ENCODE data around the gene FHOD3. TPM values are rescaled to one million over a fixed set of nuclear protein-coding genes. Genes with fewer than 3 reads are reported as not detected.

FHOD3 gene
- total RNA-seq, 1 donor from 2014 or later = 16.3 TPM

DNA sequence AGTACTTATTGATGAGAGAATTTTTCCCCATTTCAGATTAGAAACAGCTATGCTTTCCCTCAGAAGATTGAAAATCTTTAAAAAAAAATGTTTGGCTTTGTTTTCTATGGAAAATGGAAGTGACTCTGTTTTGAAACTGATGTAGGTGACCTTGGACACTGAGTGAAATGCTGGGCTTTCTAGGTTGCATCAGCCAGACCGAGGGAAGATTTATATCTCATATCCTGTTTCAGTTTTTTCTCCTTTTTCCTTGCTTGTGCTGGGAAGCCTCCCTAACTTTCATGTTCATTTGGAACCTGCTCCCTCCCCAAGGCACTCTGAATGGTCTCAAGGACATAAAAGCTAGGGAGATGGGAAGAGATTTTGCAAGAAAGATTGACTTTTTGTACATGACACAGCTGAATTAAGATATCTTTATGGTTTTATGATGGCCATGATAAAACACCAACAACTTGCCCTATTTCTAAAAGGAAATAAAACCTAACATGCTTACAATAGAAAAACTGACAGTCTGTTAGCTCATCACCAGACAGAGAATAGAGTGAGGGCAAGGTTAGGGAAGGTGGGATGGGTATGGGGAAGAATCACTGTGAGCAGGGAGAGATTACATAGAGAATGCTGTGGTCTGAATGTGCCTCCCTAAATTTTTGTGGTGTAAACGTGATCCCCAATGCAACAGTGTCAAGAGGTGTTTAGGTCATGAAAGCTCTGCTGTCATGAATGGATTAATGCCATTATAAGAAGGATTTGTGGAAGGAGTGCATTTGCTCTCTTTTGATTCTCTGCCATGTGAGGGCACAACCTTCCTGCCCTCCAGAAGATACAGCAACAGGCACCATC is 281.6 kb downstream of the FHOD3 start:
- DNase-seq (ENCODE audit: low spot score in 2 of 2, unreplicated experiment in 2 of 2) = no peak
- Mint-ChIP-seq H3K36me3 (peaks cover 6% of the 10 kb centered on the region), H3K4me1 (peaks cover 17% of the 10 kb centered on the region), H3K9me3 (peaks cover 6% of the 10 kb centered on the region), H3K27me3 (ENCODE audit: low read depth) (no peaks in the 10 kb centered on the region), H3K27ac (no peak overlapping the region), H3K4me3 (no peak overlapping the region)
- TF ChIP-seq CTCF (IDR thresholded peaks at IDR 0.05; ENCODE audit: unreplicated experiment) = no peak

- H3K27ac Mint-ChIP-seq = no peak overlapping the region
- peaks cover 6% of the 10 kb centered on the region for H3K36me3 Mint-ChIP-seq
- no peak for DNase-seq (ENCODE audit: low spot score in 2 of 2, unreplicated experiment in 2 of 2)
- peaks cover 17% of the 10 kb centered on the region for H3K4me1 Mint-ChIP-seq
- peaks cover 6% of the 10 kb centered on the region for H3K9me3 Mint-ChIP-seq
- H3K27me3 Mint-ChIP-seq (ENCODE audit: low read depth) = no peaks in the 10 kb centered on the region
- no peak overlapping the region for H3K4me3 Mint-ChIP-seq
- no peak for TF ChIP-seq CTCF (IDR thresholded peaks at IDR 0.05; ENCODE audit: unreplicated experiment)
These were observed 282.8 kb downstream of the FHOD3 start for GRCh38 chr18:36580266-36580665.

- H3K36me3 Mint-ChIP-seq = peaks cover 6% of the 10 kb centered on the region
- no peak overlapping the region for H3K27ac Mint-ChIP-seq
These were observed 283.6 kb downstream of the FHOD3 start for GRCh38 chr18:36580874-36581750.

DNA sequence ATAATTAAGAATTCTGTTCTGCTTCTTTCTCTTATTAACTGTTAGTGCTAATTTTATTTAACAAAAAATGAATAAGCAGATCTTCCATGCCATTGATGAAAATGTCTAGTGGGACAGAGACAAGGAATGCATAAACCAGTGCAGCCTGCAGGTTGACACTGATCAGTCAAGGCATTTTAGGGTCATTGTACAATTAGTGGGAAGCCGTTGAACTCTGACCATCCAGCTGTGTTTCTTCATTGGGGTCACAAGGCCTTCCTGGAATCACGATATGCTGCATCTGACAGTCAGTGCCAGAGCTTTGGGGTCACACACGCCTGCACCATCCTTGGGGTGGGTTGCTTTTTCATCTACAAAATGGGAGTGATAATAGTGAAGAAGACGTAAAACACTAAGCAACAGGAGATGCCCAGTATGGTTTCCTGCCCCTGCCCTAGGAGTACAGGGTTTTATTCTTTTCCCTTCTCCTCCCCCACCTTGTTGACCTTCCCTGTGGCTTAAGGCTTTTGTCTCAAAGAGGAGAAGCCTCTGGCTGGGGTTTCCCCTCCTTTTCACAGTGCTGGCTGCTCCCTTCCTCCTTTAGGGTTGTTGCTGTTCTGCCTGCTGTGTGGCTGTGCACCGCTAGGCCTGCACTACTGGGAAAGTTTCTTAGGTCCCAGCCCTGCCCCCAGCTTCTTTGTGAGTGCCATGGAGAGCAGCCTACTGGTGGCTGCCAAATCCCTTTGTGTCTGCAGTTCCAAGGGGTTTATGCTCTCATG is 285.7 kb downstream of the FHOD3 start:
- DNase-seq (ENCODE audit: low spot score in 2 of 2, unreplicated experiment in 2 of 2) = no peak
- H3K4me3 Mint-ChIP-seq = no peak overlapping the region
- H3K27ac Mint-ChIP-seq = no peak overlapping the region
- no peak for TF ChIP-seq CTCF (IDR thresholded peaks at IDR 0.05; ENCODE audit: unreplicated experiment)
- no peaks in the 10 kb centered on the region for H3K27me3 Mint-ChIP-seq (ENCODE audit: low read depth)
- no peaks in the 10 kb centered on the region for H3K9me3 Mint-ChIP-seq
- peaks cover 17% of the 10 kb centered on the region for H3K4me1 Mint-ChIP-seq
- no peaks in the 10 kb centered on the region for H3K36me3 Mint-ChIP-seq

More at GRCh38 chr18:36580874-36581750, 283.6 kb downstream of the FHOD3 start:
- H3K9me3 Mint-ChIP-seq = peaks cover 6% of the 10 kb centered on the region
- peaks cover 17% of the 10 kb centered on the region for H3K4me1 Mint-ChIP-seq
- no peak for DNase-seq (ENCODE audit: low spot score in 2 of 2, unreplicated experiment in 2 of 2)
- H3K4me3 Mint-ChIP-seq = no peak overlapping the region
- no peaks in the 10 kb centered on the region for H3K27me3 Mint-ChIP-seq (ENCODE audit: low read depth)
- TF ChIP-seq CTCF (IDR thresholded peaks at IDR 0.05; ENCODE audit: unreplicated experiment) = no peak

- H3K4me3 Mint-ChIP-seq = no peak overlapping the region
- no peaks in the 10 kb centered on the region for H3K27me3 Mint-ChIP-seq (ENCODE audit: low read depth)
- no peaks in the 10 kb centered on the region for H3K36me3 Mint-ChIP-seq
- H3K27ac Mint-ChIP-seq = no peak overlapping the region
- TF ChIP-seq CTCF (IDR thresholded peaks at IDR 0.05; ENCODE audit: unreplicated experiment) = no peak
- H3K4me1 Mint-ChIP-seq = peaks cover 12% of the 10 kb centered on the region
- no peaks in the 10 kb centered on the region for H3K9me3 Mint-ChIP-seq
- no peak for DNase-seq (ENCODE audit: low spot score in 2 of 2, unreplicated experiment in 2 of 2)
These were observed 292.5 kb downstream of the FHOD3 start for GRCh38 chr18:36589857-36590543.
